ENCODE results near the gene MRPL58.

DNA sequence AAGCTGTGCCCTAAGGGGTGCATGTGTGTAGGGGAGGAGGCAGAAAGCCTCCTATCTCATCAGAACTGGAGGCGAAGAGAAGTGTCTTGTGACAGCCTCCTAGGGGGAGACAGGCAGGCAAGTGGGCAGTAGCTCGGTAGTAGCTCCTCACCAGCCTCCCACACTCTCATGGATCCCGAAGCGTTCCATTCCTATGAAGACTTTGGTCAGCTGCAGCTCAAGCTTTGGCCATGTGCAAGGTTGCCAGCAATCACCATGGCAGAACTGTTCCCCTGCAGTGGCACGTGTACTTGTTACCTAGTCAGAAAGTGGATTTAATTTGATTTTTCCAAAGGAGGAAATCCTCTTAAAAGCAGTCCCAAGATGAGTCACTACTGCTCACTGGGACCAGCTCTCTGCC, 6.7 kb downstream of the MRPL58 start:
- TF ChIP-seq EZH2 (IDR thresholded peaks at IDR 0.05; ENCODE audit: low read length, unreplicated experiment) = no peak
- TF ChIP-seq, protein P1, sequence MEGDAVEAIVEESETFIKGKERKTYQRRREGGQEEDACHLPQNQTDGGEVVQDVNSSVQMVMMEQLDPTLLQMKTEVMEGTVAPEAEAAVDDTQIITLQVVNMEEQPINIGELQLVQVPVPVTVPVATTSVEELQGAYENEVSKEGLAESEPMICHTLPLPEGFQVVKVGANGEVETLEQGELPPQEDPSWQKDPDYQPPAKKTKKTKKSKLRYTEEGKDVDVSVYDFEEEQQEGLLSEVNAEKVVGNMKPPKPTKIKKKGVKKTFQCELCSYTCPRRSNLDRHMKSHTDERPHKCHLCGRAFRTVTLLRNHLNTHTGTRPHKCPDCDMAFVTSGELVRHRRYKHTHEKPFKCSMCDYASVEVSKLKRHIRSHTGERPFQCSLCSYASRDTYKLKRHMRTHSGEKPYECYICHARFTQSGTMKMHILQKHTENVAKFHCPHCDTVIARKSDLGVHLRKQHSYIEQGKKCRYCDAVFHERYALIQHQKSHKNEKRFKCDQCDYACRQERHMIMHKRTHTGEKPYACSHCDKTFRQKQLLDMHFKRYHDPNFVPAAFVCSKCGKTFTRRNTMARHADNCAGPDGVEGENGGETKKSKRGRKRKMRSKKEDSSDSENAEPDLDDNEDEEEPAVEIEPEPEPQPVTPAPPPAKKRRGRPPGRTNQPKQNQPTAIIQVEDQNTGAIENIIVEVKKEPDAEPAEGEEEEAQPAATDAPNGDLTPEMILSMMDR (conservative IDR thresholded peaks at IDR 0.05; ENCODE audit: low read depth, low read length) = no peak

Measured in PC-3 (cell line).